ENCODE results near the gene HOMEZ. TPM values are rescaled to one million over a fixed set of nuclear protein-coding genes. Genes with fewer than 3 reads are reported as not detected.
"Not testable (repeated sequence)": the region's sequence is repeated elsewhere in the genome, so short reads cannot be mapped to it uniquely, and the experiment has no call there.

HOMEZ gene
- total RNA-seq, 2 donors from 2014 or later, result 8.5 to 10.1 TPM

GRCh38 chr14:23275412-23275811, 10.5 kb downstream of the HOMEZ start:
- Histone ChIP-seq H3K27ac (no peak overlapping the region), H3K4me3 (no peak overlapping the region), H3K4me1 (peaks cover 0 to 8% of the 10 kb centered on the region in 2 donors), H3K36me3 (peaks cover 11% of the 10 kb centered on the region), H3K27me3 (no peaks in the 10 kb centered on the region), H3K9me3 (no peaks in the 10 kb centered on the region)
- TF ChIP-seq CTCF (IDR thresholded peaks at IDR 0.05), result no peak
- no peak for DNase-seq (ENCODE audit: low spot score)

GRCh38 chr14:23269193-23269592, 16.7 kb downstream of the HOMEZ start:
- no peaks in the 10 kb centered on the region for H3K27me3 ChIP-seq
- H3K27ac ChIP-seq, result no peak overlapping the region
- DNase-seq (ENCODE audit: low spot score), result no peak
- H3K4me3 ChIP-seq, result no peak overlapping the region
- no peaks in the 10 kb centered on the region for H3K36me3 ChIP-seq
- no peaks in the 10 kb centered on the region for H3K9me3 ChIP-seq
- TF ChIP-seq CTCF (IDR thresholded peaks at IDR 0.05), result no peak
- no peaks in the 10 kb centered on the region for H3K4me1 ChIP-seq

- not testable (repeated sequence) for H3K4me3 ChIP-seq; DNase-seq (ENCODE audit: low spot score); H3K36me3 ChIP-seq; H3K9me3 ChIP-seq; H3K4me1 ChIP-seq; H3K27ac ChIP-seq; H3K27me3 ChIP-seq
Observed at GRCh38 chr14:23260849-23261248, 25.1 kb downstream of the HOMEZ start.

GRCh38 chr14:23259426-23259825, 26.5 kb downstream of the HOMEZ start:
- Histone ChIP-seq H3K27ac (no peak overlapping the region), H3K9me3 (no peaks in the 10 kb centered on the region), H3K4me1 (no peaks in the 10 kb centered on the region), H3K4me3 (no peak overlapping the region), H3K27me3 (no peaks in the 10 kb centered on the region), H3K36me3 (no peaks in the 10 kb centered on the region)
- TF ChIP-seq CTCF (IDR thresholded peaks at IDR 0.05), result no peak
- DNase-seq (ENCODE audit: low spot score), result no peak

- H3K4me1 ChIP-seq, result no peaks in the 10 kb centered on the region
- H3K4me3 ChIP-seq, result no peak overlapping the region
- no peaks in the 10 kb centered on the region for H3K27me3 ChIP-seq
- DNase-seq (ENCODE audit: low spot score), result no peak
- H3K27ac ChIP-seq, result no peak overlapping the region
- H3K36me3 ChIP-seq, result no peaks in the 10 kb centered on the region
- H3K9me3 ChIP-seq, result no peaks in the 10 kb centered on the region
- TF ChIP-seq CTCF (IDR thresholded peaks at IDR 0.05), result no peak
Observed at GRCh38 chr14:23258256-23258655, 27.7 kb downstream of the HOMEZ start.

- no peak overlapping the region for H3K27ac ChIP-seq
- no peaks in the 10 kb centered on the region for H3K36me3 ChIP-seq
- DNase-seq (ENCODE audit: low spot score), result no peak
- H3K9me3 ChIP-seq, result no peaks in the 10 kb centered on the region
- H3K27me3 ChIP-seq, result no peaks in the 10 kb centered on the region
- TF ChIP-seq CTCF (IDR thresholded peaks at IDR 0.05), result no peak
- H3K4me3 ChIP-seq, result no peak overlapping the region
- H3K4me1 ChIP-seq, result no peaks in the 10 kb centered on the region
Observed at GRCh38 chr14:23252420-23253333, 33.3 kb downstream of the HOMEZ start.
